SU-DHL-6 (cell line): ENCODE data around the gene VPS36.

Source experiments
- EZH2phosphoT487 ChIP-seq: fragments of 200-600 bp; sonication (generic), shearing (Covaris generic); conservative IDR thresholded peaks from 2 replicates; pipeline ENCODE4 v1.6.1; 2018; ENCODE audit warnings: mild to moderate bottlenecking, antibody characterized with exemption, low read length, moderate library complexity, mixed read lengths
- TF ChIP-seq, protein P1 (sequence below): fragments of 200-600 bp; sonication (generic); IDR thresholded peaks from one replicate; pipeline ENCODE4 v1.5.1; 2017; ENCODE audit warnings: antibody characterized with exemption, mild to moderate bottlenecking, low read length, moderate library complexity; ENCODE audit not compliant: insufficient read depth, poor library complexity, severe bottlenecking

DNA sequence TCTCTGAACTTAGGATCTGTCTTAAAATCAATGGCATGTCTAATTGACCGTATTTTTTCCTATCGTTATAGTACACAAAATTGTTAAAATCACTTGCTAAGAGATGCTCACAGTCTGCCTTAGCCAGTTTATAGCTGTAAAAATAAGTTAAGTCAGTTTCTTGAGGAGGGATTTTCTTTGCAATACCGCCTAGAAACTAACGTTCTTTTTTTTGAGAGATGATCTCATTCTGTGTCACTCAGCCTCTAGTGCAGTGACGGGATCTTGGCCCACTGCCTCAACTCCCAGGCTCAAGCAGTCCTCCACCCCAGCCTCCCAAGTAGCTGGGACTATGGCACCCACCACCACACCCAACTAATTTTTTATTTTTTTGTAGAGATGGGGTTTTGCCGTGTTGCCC, 9.2 kb upstream of the VPS36 start:
- TF ChIP-seq, protein P1, sequence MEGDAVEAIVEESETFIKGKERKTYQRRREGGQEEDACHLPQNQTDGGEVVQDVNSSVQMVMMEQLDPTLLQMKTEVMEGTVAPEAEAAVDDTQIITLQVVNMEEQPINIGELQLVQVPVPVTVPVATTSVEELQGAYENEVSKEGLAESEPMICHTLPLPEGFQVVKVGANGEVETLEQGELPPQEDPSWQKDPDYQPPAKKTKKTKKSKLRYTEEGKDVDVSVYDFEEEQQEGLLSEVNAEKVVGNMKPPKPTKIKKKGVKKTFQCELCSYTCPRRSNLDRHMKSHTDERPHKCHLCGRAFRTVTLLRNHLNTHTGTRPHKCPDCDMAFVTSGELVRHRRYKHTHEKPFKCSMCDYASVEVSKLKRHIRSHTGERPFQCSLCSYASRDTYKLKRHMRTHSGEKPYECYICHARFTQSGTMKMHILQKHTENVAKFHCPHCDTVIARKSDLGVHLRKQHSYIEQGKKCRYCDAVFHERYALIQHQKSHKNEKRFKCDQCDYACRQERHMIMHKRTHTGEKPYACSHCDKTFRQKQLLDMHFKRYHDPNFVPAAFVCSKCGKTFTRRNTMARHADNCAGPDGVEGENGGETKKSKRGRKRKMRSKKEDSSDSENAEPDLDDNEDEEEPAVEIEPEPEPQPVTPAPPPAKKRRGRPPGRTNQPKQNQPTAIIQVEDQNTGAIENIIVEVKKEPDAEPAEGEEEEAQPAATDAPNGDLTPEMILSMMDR: no peak
- TF ChIP-seq EZH2phosphoT487: no peak
